Testis (tissue), 2 donors: ENCODE results near the gene TRMT44.

ENCODE experiments used
- CTCF ChIP-seq, 3 experiments: fragments of 450-650 bp in 2 of 3; fragments of 200-600 bp in 1 of 3; sonication (generic) in 1 of 3; IDR thresholded peaks; one replicate each; pipeline ENCODE4 v1.5.1; 2016 to 2019; ENCODE audit warnings: antibody characterized with exemption in 3 of 3, mild to moderate bottlenecking in 2 of 3, moderate library complexity in 1 of 3
- POLR2A ChIP-seq: fragments of 450-650 bp; IDR thresholded peaks from one replicate; pipeline ENCODE4 v1.6.1; 2017; ENCODE audit warnings: antibody characterized with exemption, mild to moderate bottlenecking, moderate library complexity

GRCh38 chr4:8431553-8431952 lies 9.0 kb upstream of the TRMT44 start:
- TF ChIP-seq POLR2A, result no peak
- no peak for TF ChIP-seq CTCF (IDR thresholded peaks at IDR 0.05)
